GM12873 (cell line): ENCODE data around the gene MNT.

Source experiments
- CTCF ChIP-seq: IDR thresholded peaks from 2 replicates; pipeline ENCODE4 v1.5.1; 2012; ENCODE audit warnings: low read depth, mild to moderate bottlenecking, moderate library complexity, low read length, control low read depth; ENCODE audit not compliant: insufficient read depth; ENCODE audit errors: missing control alignments

MNT gene

GRCh38 chr17:2379489-2380225 lies 21.2 kb downstream of the MNT start:
- TF ChIP-seq CTCF, result no peak

- TF ChIP-seq CTCF, result no peak
Observed at GRCh38 chr17:2378905-2379304, 22.0 kb downstream of the MNT start.

- no peak for TF ChIP-seq CTCF
Observed at GRCh38 chr17:2377659-2378058, 23.2 kb downstream of the MNT start.

GRCh38 chr17:2376107-2376506 lies 24.8 kb downstream of the MNT start:
- no peak for TF ChIP-seq CTCF

- no peak for TF ChIP-seq CTCF
Observed at GRCh38 chr17:2375406-2375805, 25.5 kb downstream of the MNT start.

- TF ChIP-seq CTCF, result no peak
Observed at GRCh38 chr17:2374549-2375285, 26.1 kb downstream of the MNT start.

- TF ChIP-seq CTCF, result no peak
Observed at GRCh38 chr17:2373179-2373578, 27.7 kb downstream of the MNT start.
